ENCODE data around the gene TUBGCP2.

DNA sequence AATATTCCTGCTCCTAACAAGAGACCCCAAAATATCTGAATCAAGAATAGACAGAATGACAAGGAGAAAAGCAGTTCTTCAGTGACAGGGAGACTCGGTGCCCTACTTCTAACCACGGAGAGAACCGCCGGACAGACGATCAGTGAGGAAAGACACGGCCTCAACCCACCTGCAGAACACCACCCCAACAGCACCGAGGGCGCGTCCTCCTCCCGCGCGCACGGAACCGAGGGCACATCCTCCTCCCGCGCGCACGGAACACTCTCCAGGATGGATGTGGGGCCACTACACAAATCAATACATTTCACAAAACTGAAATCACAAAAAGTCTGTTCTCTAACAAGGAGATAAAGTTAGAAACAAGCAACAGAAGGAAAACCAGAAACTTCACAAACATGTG, 22.3 kb downstream of the TUBGCP2 start:
- TF ChIP-seq ELF4 (IDR thresholded peaks at IDR 0.05): no peak
- TF ChIP-seq HDGF (IDR thresholded peaks at IDR 0.05; ENCODE audit: borderline replicate concordance): no peak
- TF ChIP-seq, protein P1, sequence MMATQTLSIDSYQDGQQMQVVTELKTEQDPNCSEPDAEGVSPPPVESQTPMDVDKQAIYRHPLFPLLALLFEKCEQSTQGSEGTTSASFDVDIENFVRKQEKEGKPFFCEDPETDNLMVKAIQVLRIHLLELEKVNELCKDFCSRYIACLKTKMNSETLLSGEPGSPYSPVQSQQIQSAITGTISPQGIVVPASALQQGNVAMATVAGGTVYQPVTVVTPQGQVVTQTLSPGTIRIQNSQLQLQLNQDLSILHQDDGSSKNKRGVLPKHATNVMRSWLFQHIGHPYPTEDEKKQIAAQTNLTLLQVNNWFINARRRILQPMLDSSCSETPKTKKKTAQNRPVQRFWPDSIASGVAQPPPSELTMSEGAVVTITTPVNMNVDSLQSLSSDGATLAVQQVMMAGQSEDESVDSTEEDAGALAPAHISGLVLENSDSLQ (IDR thresholded peaks at IDR 0.05): no peak
- no peak for TF ChIP-seq FOXK2 (IDR thresholded peaks at IDR 0.05)
- no peak for TF ChIP-seq FOXM1 (IDR thresholded peaks at IDR 0.05; ENCODE audit: borderline replicate concordance)
